Stimulated activated CD8-positive, alpha-beta memory T cell treated with anti-CD3 and anti-CD28 coated beads, Interleukin-15, amount 100 ng/mL, for 4 hours (primary cell): ENCODE data around the gene CD68.

Experiments
- DNase-seq, 2 donors: peaks; one replicate each; pipeline ENCODE4 v3.0.0-alpha.2; 2020; ENCODE audit warnings: low read depth in 2 of 2

CD68 gene

GRCh38 chr17:7579001-7579833, at the start of gene CD68:
TSS of gene CD68 (plus strand) at chr17:7579638. CDS start at chr17:7579678, 40 bp downstream.
- peak; percentile 45 to 62 for DNase-seq

GRCh38 chr17:7530023-7530900, 49.2 kb upstream of the CD68 start:
- DNase-seq = no peak

- no peak for DNase-seq
Observed at GRCh38 chr17:7538050-7538449, 41.4 kb upstream of the CD68 start.

GRCh38 chr17:7538891-7539545, 40.4 kb upstream of the CD68 start:
- DNase-seq = no peak

- no peak for DNase-seq
Observed at GRCh38 chr17:7541074-7541621, 38.3 kb upstream of the CD68 start.

- DNase-seq = no peak
Observed at GRCh38 chr17:7544911-7545310, 34.5 kb upstream of the CD68 start.

- peak in 1 of 2 donors; percentile 31 for DNase-seq
Observed at GRCh38 chr17:7548585-7549400, 30.6 kb upstream of the CD68 start, which contains the start of gene TNFSF12. TSS of gene TNFSF12 (plus strand) at chr17:7549058. CDS start at chr17:7549154, 96 bp downstream.

- no peak for DNase-seq
Observed at GRCh38 chr17:7549401-7550055, 29.9 kb upstream of the CD68 start.

GRCh38 chr17:7550344-7550743, 29.1 kb upstream of the CD68 start:
- DNase-seq = no peak

- no peak for DNase-seq
Observed at GRCh38 chr17:7551396-7551795, 28.0 kb upstream of the CD68 start.

- DNase-seq = no peak
Observed at GRCh38 chr17:7552621-7553051, 26.8 kb upstream of the CD68 start.

GRCh38 chr17:7553356-7553755, 26.1 kb upstream of the CD68 start:
- no peak for DNase-seq

- DNase-seq = no peak
Observed at GRCh38 chr17:7555320-7555948, 24.0 kb upstream of the CD68 start.

GRCh38 chr17:7556627-7557026, 22.8 kb upstream of the CD68 start:
- no peak for DNase-seq

- DNase-seq = no peak
Observed at GRCh38 chr17:7557147-7557764, 22.2 kb upstream of the CD68 start.

GRCh38 chr17:7557775-7558543, 21.5 kb upstream of the CD68 start:
- no peak for DNase-seq

- no peak for DNase-seq
Observed at GRCh38 chr17:7558544-7559319, 20.7 kb upstream of the CD68 start, which contains the start of gene TNFSF13. TSS of gene TNFSF13 (plus strand) at chr17:7558750. CDS start at chr17:7559040, 290 bp downstream.
